Hematopoietic multipotent progenitor cell treated with erythropoietin and hydrocortisone succinate and interleukin-3 and kit ligand, for 4 days (in vitro differentiated cells): Measurements from ENCODE around the gene PHF13.
A peak's percentile ranks its signal among the peaks of the same experiment; 100 is the strongest.
"Not testable (repeated sequence)": the region's sequence is repeated elsewhere in the genome, so short reads cannot be mapped to it uniquely, and the experiment has no call there.

ENCODE experiments used
- DNase-seq: peaks from one replicate; pipeline ENCODE4 v3.0.0-alpha.2; 2015

The PHF13 gene

DNA sequence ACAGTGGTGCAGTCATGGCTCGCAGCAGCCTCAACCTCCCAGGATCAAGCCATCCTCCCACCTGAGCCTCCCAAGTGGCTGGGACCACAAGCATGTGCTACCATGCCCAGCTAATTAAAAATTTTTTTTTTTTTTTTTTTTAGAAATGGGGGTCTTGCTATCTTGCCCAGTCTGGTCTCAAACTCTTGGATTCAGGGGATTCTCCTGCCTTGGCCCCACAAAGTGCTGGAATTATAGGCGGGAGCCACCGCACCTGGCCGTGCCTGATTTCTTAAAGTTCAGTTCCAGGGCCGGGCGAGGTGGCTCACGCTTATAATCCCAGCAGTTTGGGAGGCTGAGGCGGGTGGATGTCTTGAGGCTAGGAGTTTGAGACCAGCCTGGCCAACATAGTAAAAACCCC, 17.5 kb downstream of the PHF13 start:
- DNase-seq: no peak

DNA sequence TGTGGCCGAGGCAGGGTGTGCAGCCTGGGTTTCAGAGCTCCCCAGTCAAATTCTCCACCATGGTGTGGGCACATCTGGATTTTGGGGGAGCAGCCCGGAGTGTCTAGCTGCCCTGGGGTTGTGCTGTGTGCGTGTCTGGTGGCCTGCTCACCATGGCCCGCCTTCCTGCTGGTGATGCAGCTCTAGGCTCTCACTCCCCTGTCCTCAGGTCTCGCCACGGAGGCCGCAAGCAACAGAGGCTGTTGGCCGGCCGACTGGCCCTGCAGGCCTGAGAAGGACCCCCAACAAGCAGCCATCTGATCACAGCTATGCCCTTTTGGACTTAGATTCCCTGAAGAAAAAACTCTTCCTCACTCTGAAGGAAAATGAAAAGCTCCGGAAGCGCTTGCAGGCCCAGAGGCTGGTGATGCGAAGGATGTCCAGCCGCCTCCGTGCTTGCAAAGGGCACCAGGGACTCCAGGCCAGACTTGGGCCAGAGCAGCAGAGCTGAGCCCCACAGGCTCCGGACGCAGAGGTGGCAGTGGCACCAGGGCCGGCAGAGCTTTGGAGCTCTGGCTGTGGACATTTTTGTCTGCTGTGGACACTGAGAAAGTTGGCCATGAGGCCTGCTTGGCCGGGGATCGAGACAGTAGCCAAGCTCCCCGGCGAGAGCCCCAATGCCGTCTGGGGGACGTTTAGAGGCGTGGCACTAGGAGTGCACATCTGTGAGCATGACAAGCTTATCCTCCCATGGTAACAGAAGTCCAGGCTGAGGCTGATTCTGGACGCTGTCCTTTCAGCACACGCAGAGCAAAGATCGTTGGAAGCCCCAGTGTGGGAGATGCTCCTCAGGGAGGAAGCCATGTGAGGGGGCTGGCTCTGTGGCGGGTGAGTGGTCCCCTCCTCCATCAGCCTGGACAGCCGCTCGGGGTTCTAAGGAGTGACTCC, 19.3 kb downstream of the PHF13 start:
- no peak for DNase-seq

DNA sequence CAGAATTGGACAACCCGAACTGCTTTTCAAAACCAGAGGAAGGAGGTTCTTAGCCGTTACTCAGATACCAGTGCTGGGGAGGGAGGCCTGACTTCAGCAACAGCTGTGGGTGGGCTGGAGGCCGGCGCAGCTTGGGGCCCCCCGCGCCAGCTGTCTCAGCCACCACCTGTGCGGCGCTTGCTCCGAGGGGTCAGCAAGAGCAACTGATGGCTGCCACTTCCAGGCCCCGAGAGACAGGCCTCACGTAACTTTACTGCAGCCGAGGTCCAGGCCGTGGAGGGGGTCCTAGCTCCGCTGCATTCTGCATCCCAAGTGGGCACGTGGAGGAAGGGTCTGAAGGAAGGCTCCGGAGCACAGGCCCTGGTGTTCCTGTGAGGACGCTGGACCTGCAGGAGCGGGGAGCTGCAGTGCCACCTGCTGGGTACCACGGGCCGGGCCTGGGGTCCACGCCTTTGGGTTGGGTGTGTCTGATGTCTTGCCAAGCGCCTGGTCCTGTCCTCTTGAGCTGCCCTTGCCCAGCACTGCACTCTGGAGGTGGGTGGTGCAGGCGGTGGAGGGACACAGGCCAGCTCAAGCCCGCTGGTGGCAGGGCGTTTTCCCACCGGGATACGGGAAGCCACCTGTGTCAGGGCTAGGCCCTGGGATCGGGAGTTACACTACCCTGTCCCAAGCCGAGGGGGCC, 21.0 kb downstream of the PHF13 start:
- DNase-seq: peak; percentile 79

- DNase-seq: no peak
Observed at GRCh38 chr1:6635161-6635909, 21.8 kb downstream of the PHF13 start.

DNA sequence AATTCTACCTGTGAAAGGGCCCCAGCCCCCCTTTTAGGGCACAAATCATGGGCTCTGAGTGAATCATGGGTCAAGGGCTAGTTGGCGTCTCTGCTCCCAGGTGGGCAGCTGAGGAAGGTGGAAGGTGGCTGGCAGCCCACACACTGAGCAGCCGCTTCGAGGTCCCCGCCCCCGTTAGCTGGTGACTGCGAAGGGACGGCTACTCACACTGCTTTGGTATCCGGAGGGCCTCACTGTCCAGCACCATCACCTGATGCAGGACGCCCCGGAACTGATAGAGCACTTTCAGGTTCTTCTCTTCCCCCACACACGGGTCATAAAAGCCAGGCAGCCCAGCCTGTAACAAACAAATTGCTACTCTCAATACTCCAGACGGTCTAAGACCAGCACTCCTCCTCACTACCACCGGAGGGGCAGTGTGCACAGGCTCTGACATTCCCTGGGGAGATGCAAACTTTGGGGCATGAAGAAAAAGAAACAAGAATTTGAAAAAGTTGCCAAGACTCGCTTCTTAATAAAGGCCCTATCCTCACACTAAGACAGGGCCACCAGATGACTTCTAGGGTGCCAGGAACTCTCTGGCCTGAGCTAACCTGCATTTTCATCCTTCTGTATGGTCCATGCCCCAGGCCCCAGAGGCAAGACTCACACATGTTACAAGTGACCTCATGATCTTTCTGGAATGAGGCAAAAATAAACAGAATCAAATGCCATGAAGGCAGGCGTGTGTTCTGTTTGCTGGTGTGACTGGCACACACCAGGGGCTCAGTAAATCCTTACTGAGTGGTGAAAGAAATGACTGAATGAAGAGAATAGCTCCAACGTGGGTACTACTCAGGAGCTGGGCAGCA, 22.6 kb downstream of the PHF13 start:
- DNase-seq: no peak

DNA sequence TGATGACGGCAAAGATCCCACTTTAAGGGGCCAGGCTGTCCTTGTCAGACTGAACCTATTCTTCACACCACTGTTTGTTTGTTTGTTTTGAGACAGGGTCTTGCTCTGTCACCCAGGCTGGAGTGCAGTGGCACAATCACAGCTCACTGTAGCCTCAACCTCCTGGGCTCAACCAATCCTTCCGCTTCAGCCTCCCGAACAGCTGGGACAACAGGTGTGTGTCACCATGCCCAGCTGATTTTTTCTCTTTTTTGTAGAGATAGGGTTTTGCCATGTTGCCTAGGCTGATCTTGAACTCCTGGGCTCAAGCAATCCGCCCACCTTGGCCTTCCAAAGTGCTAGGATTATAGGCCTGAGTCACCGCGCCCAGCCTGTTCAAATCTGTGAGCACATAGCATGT, 23.2 kb downstream of the PHF13 start:
- DNase-seq: not testable (repeated sequence)

GRCh38 chr1:6637770-6638169, 24.2 kb downstream of the PHF13 start:
- no peak for DNase-seq

- DNase-seq: no peak
Observed at GRCh38 chr1:6638226-6638625, 24.7 kb downstream of the PHF13 start.

DNA sequence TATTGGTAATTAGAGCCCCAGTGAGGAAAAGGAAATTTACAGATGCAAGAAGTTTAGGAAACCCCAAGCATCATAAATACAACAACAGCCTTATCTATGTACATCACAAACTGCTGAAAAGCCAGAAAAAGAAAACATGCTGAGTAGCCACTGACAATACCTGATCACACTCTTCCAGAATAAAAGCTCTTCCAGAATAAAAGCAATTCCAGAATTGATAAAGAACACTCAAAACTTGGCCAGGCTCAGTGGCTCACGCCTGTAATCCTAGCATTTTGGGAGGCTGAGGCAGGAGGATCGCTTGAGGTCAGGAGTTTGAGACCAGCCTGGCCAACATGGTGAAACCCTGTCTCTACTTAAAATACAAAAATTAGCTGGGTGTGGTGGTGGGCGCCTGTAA, 27.3 kb downstream of the PHF13 start:
- DNase-seq: not testable (repeated sequence)

DNA sequence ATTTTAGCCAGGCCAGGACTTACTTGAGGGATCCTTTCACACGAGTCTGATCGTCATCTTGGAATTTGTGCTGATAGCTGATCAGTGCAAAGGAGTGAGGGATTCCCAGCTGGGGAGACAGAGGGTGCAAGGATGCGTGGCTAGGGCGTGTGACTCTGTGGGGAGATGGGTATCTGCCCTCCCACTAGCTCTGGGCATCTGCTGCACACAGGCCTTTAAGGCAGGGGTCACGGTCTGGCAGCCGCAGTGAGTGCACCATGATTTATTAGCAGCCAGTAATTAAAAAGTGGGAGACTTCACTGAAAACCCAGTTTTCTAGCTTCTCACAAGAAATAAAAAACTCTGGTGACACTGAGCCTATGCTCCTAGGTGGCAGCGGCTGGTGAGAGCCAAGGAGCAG, 31.5 kb downstream of the PHF13 start:
- no peak for DNase-seq

- DNase-seq: peak; percentile 78
Observed at GRCh38 chr1:6646499-6647148, 33.1 kb downstream of the PHF13 start.

- no peak for DNase-seq
Observed at GRCh38 chr1:6648556-6648955, 35.0 kb downstream of the PHF13 start.

- DNase-seq: no peak
Observed at GRCh38 chr1:6651909-6652308, 38.4 kb downstream of the PHF13 start.

DNA sequence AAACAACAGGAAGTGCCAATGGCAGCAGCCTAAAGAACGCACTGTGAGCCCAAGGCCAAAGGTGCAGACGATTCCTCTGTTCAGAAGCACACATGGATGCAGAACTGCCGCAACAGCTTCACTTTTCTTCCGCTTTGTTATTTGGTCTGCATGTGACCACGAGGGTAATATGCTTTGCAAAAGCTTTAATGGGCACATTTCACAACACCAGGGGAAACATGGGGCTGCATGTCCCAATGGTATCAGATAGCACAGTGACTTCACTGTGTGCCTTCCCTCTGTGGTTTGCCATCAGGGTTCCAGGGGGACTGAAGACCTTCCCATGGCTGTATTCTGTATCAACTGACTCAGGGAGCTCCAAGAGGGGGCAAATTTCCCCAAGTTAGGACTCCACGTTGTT, 39.5 kb downstream of the PHF13 start:
- peak; percentile 68 for DNase-seq

DNA sequence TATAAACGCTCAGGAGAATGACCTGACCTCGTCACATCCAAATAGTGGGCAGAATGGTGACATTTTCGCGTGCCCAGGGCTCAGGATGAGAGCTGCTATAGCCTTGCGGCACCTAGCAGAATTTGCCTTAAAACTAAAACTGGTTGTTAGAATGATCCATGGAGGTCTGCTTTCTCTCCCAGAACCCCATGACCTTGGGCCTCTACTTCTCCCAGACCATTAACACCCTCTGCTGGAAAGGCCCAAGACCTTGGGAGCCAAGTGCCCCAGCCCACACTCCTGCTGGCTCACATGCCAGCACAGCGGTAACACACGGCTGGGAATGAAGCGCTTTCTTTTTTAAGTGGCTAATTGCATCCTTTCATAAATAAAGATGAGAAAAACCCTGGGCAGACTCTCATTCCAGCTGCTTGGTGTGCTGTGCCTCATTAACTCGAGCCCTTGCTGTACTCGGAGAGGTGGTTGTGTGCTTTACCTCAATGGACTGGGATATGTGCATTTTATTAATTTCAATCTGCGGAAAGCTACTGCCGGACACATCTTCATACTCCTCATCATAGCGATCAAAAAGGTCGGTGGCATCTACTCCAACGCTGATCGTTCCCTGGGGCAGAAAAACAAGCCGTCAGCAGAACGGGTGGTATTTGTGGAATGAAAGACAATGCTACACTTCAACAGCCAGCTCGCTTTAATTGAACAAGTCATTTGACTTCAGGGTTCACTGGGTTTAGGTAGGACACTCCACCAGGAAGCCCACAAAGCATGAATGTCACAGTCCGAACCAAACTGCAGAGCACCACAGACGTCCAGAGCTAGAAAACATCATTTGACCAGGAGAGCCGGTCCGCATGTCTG, 40.1 kb downstream of the PHF13 start:
- DNase-seq: no peak

GRCh38 chr1:6657138-6657537, 43.6 kb downstream of the PHF13 start:
- no peak for DNase-seq

DNA sequence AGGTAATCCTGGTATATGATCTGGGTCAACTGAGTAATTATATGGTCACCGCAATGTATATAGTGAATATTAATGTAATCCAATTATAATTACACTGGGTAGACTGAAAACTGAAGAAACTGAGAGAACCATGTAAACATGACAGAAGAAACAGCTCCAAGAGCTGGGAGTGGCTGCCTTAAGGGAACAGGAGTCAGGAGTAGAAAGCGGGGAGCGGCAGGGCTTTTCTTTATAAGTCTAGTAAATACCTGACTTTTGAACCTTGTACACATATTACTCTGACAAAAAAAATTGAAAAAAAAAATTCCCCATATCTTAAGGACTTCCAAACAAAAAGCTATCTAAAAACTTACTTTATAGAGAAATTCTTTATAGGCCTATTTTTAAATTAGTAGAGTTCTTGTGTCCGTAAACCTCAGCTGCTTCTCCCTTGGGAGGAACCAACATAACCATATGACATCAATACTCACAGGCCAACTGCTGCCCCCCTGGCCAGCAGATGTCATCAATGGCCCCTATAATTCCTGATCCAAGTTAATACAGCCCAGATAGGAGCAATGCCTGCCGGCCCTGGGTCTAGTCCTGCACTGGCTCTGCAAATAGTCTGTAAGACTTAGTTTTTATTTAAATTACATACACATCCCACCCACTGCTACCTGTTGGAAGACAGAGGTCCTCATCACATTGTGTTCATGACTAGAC, 45.0 kb downstream of the PHF13 start:
- no peak for DNase-seq

GRCh38 chr1:6660415-6661049, 47.0 kb downstream of the PHF13 start:
- no peak for DNase-seq

GRCh38 chr1:6662468-6662867, 48.9 kb downstream of the PHF13 start:
- not testable (repeated sequence) for DNase-seq

GRCh38 chr1:6666696-6667095, 53.2 kb downstream of the PHF13 start:
- DNase-seq: peak; percentile 51
